A549 (cell line): ENCODE measurements around the gene RBM14. TPM values are rescaled to one million over a fixed set of nuclear protein-coding genes. Genes with fewer than 3 reads are reported as not detected.

Source experiments
- ATAC-seq, 2 experiments: fragments of 200-7000 bp in 1 of 2; fragments of >200 bp in 1 of 2; cut with Nextera tagmentation in 1 of 2; cut with Tn5 transposase in 1 of 2; 3 replicates each; pipeline versions ENCODE4 v1.8.0 to v1.9.1; 2018 to 2020; ENCODE audit warnings: mild to moderate bottlenecking in 1 of 2, moderate library complexity in 1 of 2
- CTCF ChIA-PET: fragments of 300-600 bp; sonication (Branson Sonifier 250); formaldehyde crosslinking; extraction: SDS; loops from one replicate; lab custom pipeline; 2021; ENCODE audit warnings: antibody characterized with exemption, inconsistent platforms; lab: Yijun Ruan, JAX
- POLR2A ChIA-PET: fragments of 350-600 bp; formaldehyde crosslinking; extraction: SDS; loops from one replicate; lab custom pipeline; 2021; ENCODE audit warnings: antibody characterized with exemption, inconsistent platforms; lab: Yijun Ruan, JAX
- DNase-seq, 2 experiments: peaks; one replicate each; pipeline versions ENCODE4 v3.0.0 to v3.0.0-alpha.2; 2011 to 2016; ENCODE audit warnings: low read depth in 1 of 2, low spot score in 1 of 2
- FAIRE-seq: peaks from 2 replicates; lab custom pipeline; 2011; peaks lifted over from hg19 to GRCh38; lab: Jason Lieb, UNC
- H3K27ac ChIP-seq, 2 experiments: fragments of >200 bp; sonication (Bioruptor Twin); formaldehyde crosslinking; 3 replicates each; pipeline ENCODE4 v1.5.1; 2016 to 2017
- H3K4me1 ChIP-seq: fragments of >200 bp; sonication (Bioruptor Twin); formaldehyde crosslinking; 3 replicates; pipeline ENCODE4 v1.6.1; 2016
- H3K4me2 ChIP-seq: fragments of >200 bp; sonication (Bioruptor Twin); formaldehyde crosslinking; 3 replicates; pipeline ENCODE4 v1.6.1; 2016
- H3K4me3 ChIP-seq: fragments of >200 bp; sonication (Bioruptor Twin); formaldehyde crosslinking; 3 replicates; pipeline ENCODE4 v1.5.1; 2016
- H3K9me3 ChIP-seq: fragments of >200 bp; sonication (Bioruptor Twin); formaldehyde crosslinking; 3 replicates; pipeline ENCODE4 v1.6.1; 2016
- BCL3 ChIP-seq: fragments of >200 bp; sonication (Bioruptor Twin); formaldehyde crosslinking; IDR thresholded peaks from 3 replicates; pipeline ENCODE4 v1.6.1; 2016
- CTCF ChIP-seq: fragments of >200 bp; sonication (Bioruptor Twin); formaldehyde crosslinking; IDR thresholded peaks from 3 replicates; pipeline ENCODE4 v1.5.1; 2016
- E2F6 ChIP-seq: IDR thresholded peaks from 2 replicates; pipeline ENCODE4 v1.6.1; 2012; ENCODE audit warnings: low read depth, borderline replicate concordance
- EP300 ChIP-seq, 2 experiments: fragments of >200 bp; sonication (Bioruptor Twin); formaldehyde crosslinking; IDR thresholded peaks; 2 replicates in 1 of 2; 3 replicates in 1 of 2; pipeline ENCODE4 v1.6.1; 2016 to 2017
- ESRRA ChIP-seq: fragments of 150-350 bp; IDR thresholded peaks from 2 replicates; pipeline ENCODE4 v1.6.1; 2014; ENCODE audit warnings: mild to moderate bottlenecking, low read length, borderline replicate concordance
- HEYL ChIP-seq: fragments of 250-450 bp; sonication (Bioruptor Pico); IDR thresholded peaks from 2 replicates; pipeline ENCODE4 v1.8.0; 2021; ENCODE audit warnings: mild to moderate bottlenecking, moderate library complexity
- JUN ChIP-seq, 2 experiments: fragments of >200 bp; sonication (Bioruptor Twin); formaldehyde crosslinking; IDR thresholded peaks; 2 replicates in 1 of 2; 3 replicates in 1 of 2; pipeline ENCODE4 v1.6.1; 2016 to 2017
- MAFK ChIP-seq: fragments of 450-650 bp; IDR thresholded peaks from 2 replicates; pipeline ENCODE4 v1.6.1; 2014; ENCODE audit not compliant: partially characterized antibody
- MAX ChIP-seq: IDR thresholded peaks from 2 replicates; pipeline ENCODE4 v1.6.1; 2012
- PHF8 ChIP-seq: fragments of 200-600 bp; sonication (generic); IDR thresholded peaks from 2 replicates; pipeline ENCODE4 v1.6.1; 2016; ENCODE audit warnings: low read depth, mild to moderate bottlenecking, antibody characterized with exemption, moderate library complexity, borderline replicate concordance
- POLR2A ChIP-seq: IDR thresholded peaks from 2 replicates; pipeline ENCODE4 v1.6.1; 2012; ENCODE audit warnings: mild to moderate bottlenecking, low read length
- RAD21 ChIP-seq, 2 experiments: fragments of >200 bp in 1 of 2; sonication (Bioruptor Twin) in 1 of 2; formaldehyde crosslinking in 1 of 2; IDR thresholded peaks in 1 of 2; conservative IDR thresholded peaks in 1 of 2; 2 replicates in 1 of 2; 3 replicates in 1 of 2; pipeline ENCODE4 v1.6.1; 2012 to 2018; ENCODE audit warnings: inconsistent platforms in 1 of 2
- SMC3 ChIP-seq: fragments of >200 bp; sonication (Bioruptor Twin); formaldehyde crosslinking; IDR thresholded peaks from 3 replicates; pipeline ENCODE4 v1.6.1; 2018; ENCODE audit warnings: inconsistent platforms
- TFCP2L1 ChIP-seq: fragments of 250-450 bp; sonication (Bioruptor Pico); IDR thresholded peaks from 2 replicates; pipeline ENCODE4 v1.5.0; 2021; ENCODE audit warnings: mild to moderate bottlenecking
- TP53 ChIP-seq: fragments of 250-450 bp; sonication (Bioruptor Pico); IDR thresholded peaks from 2 replicates; pipeline ENCODE4 v1.5.0; 2021; ENCODE audit warnings: mild to moderate bottlenecking, moderate library complexity
- ZFP36 ChIP-seq: fragments of 450-650 bp; IDR thresholded peaks from 2 replicates; pipeline ENCODE4 v1.6.1; 2014; ENCODE audit warnings: borderline replicate concordance; ENCODE audit not compliant: partially characterized antibody
- ZSCAN20 ChIP-seq: fragments of 250-450 bp; sonication (Bioruptor Pico); IDR thresholded peaks from 2 replicates; pipeline ENCODE4 v1.8.0; 2022; ENCODE audit warnings: mild to moderate bottlenecking, moderate library complexity
- WGBS: methylation state at CpG from one replicate; pipeline ENCODE4 v1.1.6; 2017; ENCODE audit errors: missing lambda C conversion rate; 5-methylcytosine and 5-hydroxymethylcytosine counted together
- polyA plus RNA-seq, 4 experiments: library from polyadenylated mRNA; depleted of rRNA in 3 of 4; stranded (reverse); fragments of >200 nt; fragmentation: RNase III in 1 of 4; extraction: RNeasy Plus Mini Kit Qiagen cat#74134 plus additional on column Dnase treatment in 1 of 4; gene quantifications; 2 replicates in 3 of 4; 3 replicates in 1 of 4; pipeline ENCODE4 v1.2.3, GENCODE V29; 2011 to 2017

RBM14 gene
- polyA plus RNA-seq, 2 of the 4 experiments (the other 2 are of a cell fraction) = 33.0 to 103 TPM

GRCh38 chr11:66592457-66593302, 23.8 kb upstream of the RBM14 start, which contains the start of the genes CCDC87 and CCS:
CCDC87 (minus strand) TSS chr11:66593063; CDS start chr11:66593015, 48 bp downstream.
CCS (plus strand) TSS chr11:66593185; CDS start chr11:66593262, 77 bp downstream.
- Histone ChIP-seq H3K9me3 (no peaks in the 10 kb centered on the region; the same call in 2 of the 3 replicates), H3K4me1 (peaks cover 9% of the 10 kb centered on the region; the same call in 2 of the 3 replicates), H3K4me3 (peak within 1 kb of the TSS; percentile 68), H3K27ac (peak within 1 kb of the TSS; percentile 89 to 91), H3K4me2 (peak within 1 kb of the TSS; percentile 80)
- CTCF ChIA-PET = interaction anchor here (0.5 to 9.5 kb wide), 30 partner anchors 8 to 175 kb away, joined by 3 to 89 read pairs (median 4); partner anchors contain the start of genes ACTN3, BBS1, CTSF and RBM14
- DNase-seq (peak; percentile 96 to 100), ATAC-seq (peak; percentile 98), FAIRE-seq (no peak)
- TF ChIP-seq EP300 (IDR thresholded peaks at IDR 0.05) (no peak), E2F6 (peak; percentile 84), ESRRA (peak; percentile 91), JUN (IDR thresholded peaks at IDR 0.05) (peak; percentile 42 to 69; a peak in 4 of 5 replicates), CTCF (peak; percentile 68), MAX (peak; percentile 85), TP53 (CRISPR knock-in tag) (no peak), BCL3 (peak; percentile 85; the same call in 2 of the 3 replicates), RAD21 (conservative IDR thresholded peaks at IDR 0.05 in 1 of 2, IDR thresholded peaks at IDR 0.05 in 1 of 2) (peak in 1 of 2 experiments; percentile 45; a peak in 3 of 5 replicates), POLR2A (peak; percentile 99), SMC3 (peak; percentile 46), ZSCAN20 (no peak)
- POLR2A ChIA-PET = interaction anchor here (0.7 to 2.5 kb wide), 8 partner anchors 15 to 126 kb away, joined by 3 to 26 read pairs (median 4); partner anchors contain the start of genes DPP3, PELI3, RBM14 and RBM4
- WGBS = 24% methylated on average over 54 of the region's 68 CpGs

GRCh38 chr11:66593303-66593635, 23.2 kb upstream of the RBM14 start:
- peak overlapping the region; percentile 68 for H3K4me3 ChIP-seq
- peak; percentile 16 to 56; a peak in 4 of 6 replicates for ATAC-seq
- 11% methylated on average over 12 of the region's 12 CpGs for WGBS
- no peak for TF ChIP-seq TFCP2L1 (CRISPR knock-in tag)
- TF ChIP-seq HEYL (CRISPR knock-in tag) = no peak
- peak in 1 of 2 experiments; percentile 1; a peak in 1 of 5 replicates for TF ChIP-seq JUN (IDR thresholded peaks at IDR 0.05)
- peak; percentile 91; the same call in 1 of the 2 replicates for TF ChIP-seq PHF8
- no peak for TF ChIP-seq ZFP36
- no peak for TF ChIP-seq POLR2A
- no peak for TF ChIP-seq MAFK
- ChIA-PET CTCF (interaction anchor here (1.0 to 9.5 kb wide), 18 partner anchors 13 to 174 kb away, joined by 3 to 89 read pairs (median 4); partner anchors contain the start of genes BBS1, CTSF and RBM4B), POLR2A (interaction anchor here (0.9 to 2.5 kb wide), 5 partner anchors 24 to 127 kb away, joined by 3 to 26 read pairs (median 6); partner anchors contain the start of genes DPP3, PELI3, RBM14 and RBM4)
- FAIRE-seq = no peak
- DNase-seq = no peak
- H3K27ac ChIP-seq = peak overlapping the region; percentile 89 to 91
- peaks cover 9% of the 10 kb centered on the region; the same call in 2 of the 3 replicates for H3K4me1 ChIP-seq
- peak overlapping the region; percentile 80 for H3K4me2 ChIP-seq
- no peaks in the 10 kb centered on the region; the same call in 2 of the 3 replicates for H3K9me3 ChIP-seq
